Motor neuron (in vitro differentiated cells): Measurements from ENCODE around the gene ANKHD1. TPM values are rescaled to one million over a fixed set of nuclear protein-coding genes. Genes with fewer than 3 reads are reported as not detected.
"Not testable (repeated sequence)": the region's sequence is repeated elsewhere in the genome, so short reads cannot be mapped to it uniquely, and the experiment has no call there.

Experiments used
- ATAC-seq, 8 experiments: fragments of 200-7000 bp; cut with Tn5 transposase; replicated peaks in 6 of 8; 2 replicates each; pipeline ENCODE4 v1.8.0; 2021; ENCODE audit warnings: mild to moderate bottlenecking in 8 of 8, moderate library complexity in 8 of 8
- H3K27ac ChIP-seq, 2 donors: fragments of 250-450 bp; sonication (Bioruptor Pico); 2 replicates each; pipeline ENCODE4 v1.9.0; 2021; ENCODE audit warnings: antibody characterized with exemption in 2 of 2, mild to moderate bottlenecking in 2 of 2, moderate library complexity in 1 of 2
- H3K4me1 ChIP-seq, 2 donors: fragments of 250-450 bp; sonication (Bioruptor Pico); replicated peaks in 1 of 2; 2 replicates each; pipeline ENCODE4 v1.6.1; 2021; ENCODE audit warnings: antibody characterized with exemption in 2 of 2, mild to moderate bottlenecking in 2 of 2, moderate library complexity in 1 of 2
- H3K4me3 ChIP-seq, 5 donors: fragments of 250-450 bp; sonication (Bioruptor Pico); 2 replicates each; pipeline ENCODE4 v1.9.0; 2021; ENCODE audit warnings: antibody characterized with exemption in 5 of 5, mild to moderate bottlenecking in 5 of 5, moderate library complexity in 4 of 5
- WGBS, 10 experiments: fragments of 450-650 bp; shearing (Covaris generic); methylation state at CpG; one replicate each; pipeline ENCODE4 v1.0.0; 2022; 5-methylcytosine and 5-hydroxymethylcytosine counted together
- in situ Hi-C, 9 experiments: fragments of 400-800 bp; cut with MboI; loops; one replicate each; pipeline ENCODE4 v1.15.0; 2021; ENCODE audit warnings: low sequenced_read_pairs in 9 of 9, low pct_unique_long_range_greater_than_20kb in 2 of 9; ENCODE audit not compliant: unreplicated experiment in 9 of 9
- total RNA-seq, 8 experiments: library from RNA; unstranded; fragments of 300-600 nt; gene quantifications; 2 replicates each; pipeline versions ENCODE4 v1.2.3 to v1.2.4, GENCODE V29; 2022

Gene ANKHD1
- total RNA-seq, 8 experiments from 2014 or later: 37.0 to 110 (median 62.8) TPM

DNA sequence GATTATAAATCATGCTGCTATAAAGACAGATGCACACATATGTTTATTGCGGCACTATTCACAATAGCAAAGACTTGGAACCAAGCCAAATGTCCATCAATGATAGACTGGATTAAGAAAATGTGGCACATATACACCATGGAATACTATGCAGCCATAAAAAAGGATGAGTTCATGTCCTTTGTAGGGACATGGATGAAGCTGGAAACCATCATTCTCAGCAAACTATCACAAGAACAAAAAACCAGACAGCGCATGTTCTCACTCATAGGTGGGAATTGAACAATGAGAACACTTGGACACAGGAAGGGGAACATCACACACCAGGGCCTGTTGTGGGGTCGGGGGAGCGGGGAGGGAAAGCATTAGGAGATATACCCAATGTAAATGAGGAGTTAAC, 55.7 kb downstream of the ANKHD1 start:
- WGBS, 10 experiments: no CpG with 5 or more reads among the region's 4 CpGs
- ATAC-seq, H3K27ac ChIP-seq, H3K4me1 ChIP-seq, in situ Hi-C loops, H3K4me3 ChIP-seq: not testable (repeated sequence)

DNA sequence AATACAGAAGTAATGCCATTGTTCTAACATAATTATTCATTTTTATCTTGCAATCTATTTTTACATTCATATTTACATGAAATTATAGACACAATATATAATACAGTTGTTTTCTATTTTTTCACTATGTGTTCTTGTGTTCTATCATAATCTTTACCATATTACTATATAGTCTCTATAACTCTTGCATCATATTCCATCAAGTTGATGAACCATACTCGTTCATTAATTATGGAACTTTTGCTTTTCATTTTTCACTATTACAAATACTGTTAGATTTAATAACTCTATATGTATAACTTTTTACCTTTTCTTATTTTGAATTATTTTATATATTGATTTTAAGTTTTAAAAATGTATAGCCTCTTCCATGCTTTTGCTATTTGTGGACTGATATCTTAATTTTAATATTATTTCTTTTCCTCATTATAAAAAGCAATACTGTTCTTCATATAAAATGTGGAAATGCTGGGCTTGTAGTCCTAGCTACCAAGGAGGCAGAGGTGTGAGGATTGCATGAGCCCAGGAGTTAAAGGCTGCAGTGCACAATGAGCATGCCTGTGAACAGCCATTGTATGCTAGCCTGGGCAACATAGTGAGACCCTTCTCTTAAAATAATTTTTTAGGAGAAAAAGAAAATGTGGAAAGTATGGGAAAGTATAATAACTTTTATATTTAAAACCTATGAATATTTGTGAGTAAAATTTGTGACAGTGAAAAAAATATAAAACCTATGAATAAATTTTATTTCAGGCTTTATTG, 65.5 kb downstream of the ANKHD1 start:
- no peak overlapping the region for H3K4me3 ChIP-seq
- in situ Hi-C loops: no loop called here
- H3K4me1 ChIP-seq: no peaks in the 10 kb centered on the region
- H3K27ac ChIP-seq: no peak overlapping the region
- WGBS, 10 experiments: 44 to 100% (median 86%) methylated on average over 1 of the region's 1 CpG
- ATAC-seq: no peak

DNA sequence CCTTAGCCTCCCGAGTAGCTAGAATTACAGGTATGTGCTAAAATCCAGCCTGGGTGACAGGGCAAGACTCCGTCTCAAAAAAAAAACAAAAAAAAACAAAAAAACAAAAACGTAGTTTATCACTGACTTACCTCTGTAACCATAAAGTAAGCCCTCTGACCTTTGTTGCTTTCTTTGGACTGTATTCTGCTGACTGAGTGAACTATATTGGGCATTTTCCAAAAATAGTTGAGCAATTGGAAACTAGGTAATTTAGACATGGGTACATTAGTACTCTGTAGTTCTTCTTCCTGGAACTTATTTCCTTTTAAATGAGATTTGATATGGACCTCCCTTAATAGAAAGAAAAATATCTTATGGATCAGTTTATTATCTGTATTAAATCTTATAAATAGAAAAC, 66.6 kb downstream of the ANKHD1 start:
- no peak for ATAC-seq
- no peak overlapping the region for H3K4me3 ChIP-seq
- in situ Hi-C loops: no loop called here
- 50 to 100% (median 88%) methylated on average over 1 to 3 of the region's 3 CpGs; no CpG with 5 or more reads in 2 of the 10 experiments for WGBS, 10 experiments
- no peak overlapping the region for H3K27ac ChIP-seq
- no peaks in the 10 kb centered on the region for H3K4me1 ChIP-seq

DNA sequence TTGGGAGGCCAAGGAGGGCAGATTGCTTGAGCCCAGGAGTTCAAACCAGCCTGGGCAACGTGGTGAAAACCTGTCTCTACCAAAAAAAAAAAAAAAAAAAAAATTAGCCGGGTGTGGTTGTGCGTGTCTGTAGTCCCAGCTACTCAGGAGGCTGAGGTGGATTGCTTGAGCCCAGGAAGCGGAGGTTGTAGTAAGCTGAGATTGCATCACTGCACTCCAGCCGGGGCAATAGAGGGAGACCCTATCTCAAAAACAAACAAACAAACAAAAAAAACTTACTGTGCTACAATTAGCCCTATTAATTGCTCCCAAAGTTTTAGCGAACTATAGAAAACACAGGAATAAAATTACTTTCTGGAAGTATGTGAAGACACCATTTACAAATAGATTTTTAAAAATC, 67.6 kb downstream of the ANKHD1 start:
- in situ Hi-C loops: no loop called here
- 89 to 100% (median 95%) methylated on average over 1 to 6 of the region's 6 CpGs for WGBS, 10 experiments
- H3K27ac ChIP-seq: no peak overlapping the region
- H3K4me3 ChIP-seq: no peak overlapping the region
- no peaks in the 10 kb centered on the region for H3K4me1 ChIP-seq
- ATAC-seq: no peak

DNA sequence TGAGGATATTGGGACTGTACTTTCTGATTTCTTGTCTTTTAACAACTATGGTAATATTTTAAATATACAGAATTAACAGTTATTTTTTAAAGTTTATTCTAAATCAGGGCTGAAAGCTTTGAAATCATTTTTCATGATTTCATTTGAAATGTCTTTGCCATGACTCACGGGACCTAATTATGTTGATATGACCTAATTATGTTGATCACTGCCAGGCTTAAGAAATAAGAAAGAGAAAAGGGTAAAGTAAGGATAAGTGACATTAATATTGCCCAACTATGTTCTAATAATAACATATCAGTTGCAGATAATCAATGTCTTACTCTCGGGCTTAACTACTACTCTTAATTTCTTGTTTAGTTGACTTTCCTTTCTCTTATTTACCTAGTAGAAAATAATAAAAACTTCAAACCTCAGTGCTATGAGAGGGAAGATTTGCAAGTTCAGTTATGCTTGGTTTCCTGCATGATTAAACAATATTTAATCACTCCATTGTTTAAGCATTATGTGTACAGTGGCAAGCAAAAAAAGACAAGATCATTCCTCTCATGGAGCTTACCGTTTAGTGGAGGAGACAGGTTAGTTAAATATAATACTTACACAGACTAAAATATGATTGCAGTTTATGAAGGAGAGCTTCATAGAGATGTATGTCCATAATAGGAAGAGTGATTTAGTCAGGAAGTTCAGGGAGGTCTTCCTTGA, 78.8 kb downstream of the ANKHD1 start:
- H3K27ac ChIP-seq: no peak overlapping the region
- in situ Hi-C loops: no loop called here

DNA sequence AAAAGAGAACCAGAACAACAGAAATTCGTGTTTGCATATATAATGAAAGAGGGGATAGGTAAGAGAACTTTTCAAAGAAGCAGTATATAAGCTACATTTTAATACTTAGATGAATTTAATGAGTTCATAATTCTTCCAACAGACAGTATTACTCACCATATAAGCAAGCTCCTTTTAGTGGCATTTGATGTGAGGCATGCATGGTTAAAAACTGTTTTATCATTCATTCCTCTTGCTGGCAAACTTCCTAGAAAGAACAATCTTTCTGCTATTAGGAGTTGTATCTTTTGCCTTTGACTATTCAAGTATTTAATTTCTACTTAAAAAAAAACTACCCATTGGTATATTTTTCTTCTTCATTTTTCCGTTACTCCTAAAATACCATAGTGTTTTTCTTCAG, 80.1 kb downstream of the ANKHD1 start:
- no peak overlapping the region for H3K27ac ChIP-seq
- 63 to 100% (median 86%) methylated on average over 1 to 2 of the region's 2 CpGs for WGBS, 10 experiments
- in situ Hi-C loops: no loop called here
- H3K4me1 ChIP-seq: no peaks in the 10 kb centered on the region
- no peak overlapping the region for H3K4me3 ChIP-seq
- ATAC-seq: no peak

More for the DNA sequence above, 78.8 kb downstream of the ANKHD1 start:
- no peak for ATAC-seq
- WGBS, 10 experiments: 16 to 100% (median 90%) methylated on average over 1 to 3 of the region's 3 CpGs
- no peak overlapping the region for H3K4me3 ChIP-seq
- no peaks in the 10 kb centered on the region for H3K4me1 ChIP-seq

DNA sequence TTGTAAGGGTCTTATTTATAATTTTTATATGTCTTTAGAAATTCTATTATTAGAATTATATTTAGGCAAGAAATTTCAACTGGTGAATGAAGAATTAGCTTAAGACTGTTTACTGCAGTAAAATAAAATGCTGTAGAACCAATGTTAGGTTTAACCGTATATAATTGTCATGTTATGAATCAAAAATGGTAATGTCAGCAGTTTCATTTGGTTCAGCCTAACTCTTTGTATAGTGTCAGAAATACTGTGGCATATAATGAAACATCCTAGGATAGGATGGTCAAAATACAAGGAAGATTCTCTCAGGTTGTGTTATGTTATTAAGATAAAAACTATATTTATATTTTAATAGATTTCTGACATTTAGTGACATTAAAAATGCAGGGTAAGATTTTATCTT, 81.4 kb downstream of the ANKHD1 start:
- Histone ChIP-seq H3K4me3 (no peak overlapping the region), H3K4me1 (no peaks in the 10 kb centered on the region), H3K27ac (no peak overlapping the region)
- in situ Hi-C loops: no loop called here
- ATAC-seq: no peak
- WGBS, 10 experiments: 80 to 100% (median 100%) methylated on average over 1 of the region's 1 CpG; no CpG with 5 or more reads in 3 of the 10 experiments

DNA sequence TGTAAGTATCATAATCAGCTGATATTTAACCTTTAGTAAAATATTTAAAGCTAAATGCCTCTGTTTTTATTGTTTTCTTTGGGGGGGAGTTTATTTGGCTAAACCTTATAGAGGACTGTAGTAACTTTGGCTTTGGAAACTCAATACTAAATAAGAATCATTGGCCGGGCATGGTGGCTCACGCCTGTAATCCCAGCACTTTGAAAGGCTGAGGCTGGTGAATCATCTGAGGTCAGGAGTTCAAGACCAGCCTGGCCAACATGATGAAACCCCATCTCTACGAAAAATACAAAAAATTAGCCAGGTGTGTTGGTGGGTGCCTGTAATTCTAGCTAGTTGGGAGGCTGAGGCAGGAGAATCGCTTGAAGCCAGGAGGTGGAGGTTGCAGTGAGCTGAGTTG, 86.5 kb downstream of the ANKHD1 start:
- WGBS, 10 experiments: 60 to 100% (median 94%) methylated on average over 1 to 4 of the region's 4 CpGs; no CpG with 5 or more reads in 4 of the 10 experiments
- in situ Hi-C loops, H3K27ac ChIP-seq, H3K4me3 ChIP-seq, ATAC-seq, H3K4me1 ChIP-seq: not testable (repeated sequence)

DNA sequence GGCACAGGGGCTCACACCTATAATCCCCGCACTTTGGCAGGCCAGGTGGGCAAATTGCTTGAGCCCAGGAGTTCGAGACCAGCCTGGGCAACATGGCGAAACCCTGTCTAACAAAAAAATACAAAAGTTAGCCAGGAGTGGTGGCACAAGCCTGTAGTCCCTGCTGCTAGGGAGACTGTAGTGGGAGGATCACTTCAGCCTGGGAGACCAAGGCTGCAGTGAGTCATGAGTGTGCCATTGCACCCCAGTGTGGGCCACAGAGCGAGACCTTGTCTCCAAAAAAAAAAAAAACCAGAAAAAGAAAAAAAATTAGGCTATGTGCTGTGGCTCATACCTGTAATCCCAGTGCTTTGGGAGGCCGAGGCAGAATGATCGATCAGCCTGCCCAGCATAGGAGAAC, 87.3 kb downstream of the ANKHD1 start:
- H3K4me1 ChIP-seq: no peaks in the 10 kb centered on the region
- H3K27ac ChIP-seq: no peak overlapping the region
- ATAC-seq: no peak
- 83 to 100% (median 100%) methylated on average over 1 to 5 of the region's 6 CpGs; no CpG with 5 or more reads in 1 of the 10 experiments for WGBS, 10 experiments
- in situ Hi-C loops: no loop called here
- no peak overlapping the region for H3K4me3 ChIP-seq

DNA sequence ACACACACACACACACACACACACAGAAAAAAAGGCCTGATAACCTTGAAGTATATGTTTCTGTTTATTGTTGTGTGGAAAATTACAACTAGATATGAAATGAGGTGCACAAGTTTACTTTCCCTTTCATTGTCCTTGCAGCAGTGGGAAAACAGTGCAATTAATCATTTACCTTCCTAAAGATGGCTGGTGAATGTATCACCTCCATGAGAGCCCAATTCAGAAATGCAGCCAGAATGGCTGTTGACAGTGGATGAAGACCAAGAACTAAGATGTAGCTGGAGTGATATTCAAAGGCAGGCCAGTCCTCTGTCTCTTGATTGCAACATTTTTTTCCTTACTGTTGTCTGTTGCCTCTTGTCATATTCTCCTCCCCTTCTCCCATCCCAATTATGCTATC, 96.3 kb downstream of the ANKHD1 start:
- in situ Hi-C loops: no loop called here
- H3K4me3 ChIP-seq: no peak overlapping the region

DNA sequence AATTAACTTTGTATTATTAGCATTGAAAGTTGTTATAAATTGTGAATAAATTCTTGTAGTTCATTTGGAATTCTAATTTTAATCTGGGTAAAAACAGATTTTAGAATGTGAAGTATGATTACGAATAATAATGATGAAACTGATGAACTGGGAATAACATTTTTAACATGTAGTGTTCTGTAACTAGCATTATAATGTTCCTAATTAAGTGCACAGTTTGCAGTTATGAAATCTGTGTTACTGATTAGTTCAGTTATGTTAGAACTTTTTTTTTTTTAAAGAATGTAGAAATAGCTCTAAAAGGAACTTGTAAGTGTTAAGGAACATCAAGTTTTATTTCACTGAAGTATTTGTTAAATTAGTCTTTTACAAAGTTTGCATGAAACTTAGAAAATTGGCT, 97.0 kb downstream of the ANKHD1 start:
- H3K4me3 ChIP-seq: no peak overlapping the region
- WGBS, 10 experiments: 0 to 100% (median 100%) methylated on average over 1 of the region's 1 CpG
- H3K27ac ChIP-seq: no peak overlapping the region
- H3K4me1 ChIP-seq: no peaks in the 10 kb centered on the region
- in situ Hi-C loops: no loop called here
- no peak for ATAC-seq

More for the DNA sequence above, 96.3 kb downstream of the ANKHD1 start:
- no peak for ATAC-seq
- Histone ChIP-seq H3K4me1 (no peaks in the 10 kb centered on the region), H3K27ac (no peak overlapping the region)

DNA sequence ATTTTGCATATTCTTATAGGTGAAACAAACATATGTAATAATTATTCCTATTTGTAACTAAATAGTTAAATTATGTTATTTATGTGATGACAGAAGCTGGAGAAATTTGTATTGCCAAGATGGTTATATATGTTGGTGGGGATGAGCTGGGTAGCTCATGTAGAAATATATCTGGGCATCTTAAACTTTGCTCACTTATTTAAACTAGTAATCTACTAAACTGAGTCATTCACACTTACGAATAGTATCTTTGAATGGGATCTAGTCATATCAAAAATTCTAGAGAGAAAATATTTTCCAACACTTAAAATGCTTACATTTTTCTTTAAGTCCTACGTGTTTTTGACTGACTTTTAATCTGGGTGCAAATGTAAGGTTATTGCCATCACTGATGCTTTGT, 101.2 kb downstream of the ANKHD1 start:
- ATAC-seq: no peak
- Histone ChIP-seq H3K4me1 (no peaks in the 10 kb centered on the region), H3K4me3 (no peak overlapping the region), H3K27ac (no peak overlapping the region)
- in situ Hi-C loops: no loop called here
- WGBS, 10 experiments: 89 to 100% (median 96%) methylated on average over 1 to 2 of the region's 2 CpGs; no CpG with 5 or more reads in 2 of the 10 experiments

DNA sequence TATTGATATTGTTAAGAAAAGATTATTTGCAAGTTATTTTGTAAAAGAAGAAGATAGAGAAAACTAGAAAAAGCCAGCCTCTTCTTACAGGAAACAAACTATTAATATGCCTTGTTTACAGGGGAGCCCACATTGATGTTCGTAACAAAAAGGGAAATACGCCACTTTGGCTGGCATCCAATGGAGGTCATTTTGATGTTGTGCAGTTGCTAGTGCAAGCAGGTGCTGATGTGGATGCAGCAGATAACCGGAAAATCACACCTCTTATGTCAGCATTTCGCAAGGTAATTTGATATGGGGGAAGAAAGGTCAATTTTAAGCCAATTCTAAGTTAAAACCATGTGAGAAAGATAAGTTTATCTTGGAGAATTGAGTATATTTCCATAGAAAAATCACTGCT, 108.3 kb downstream of the ANKHD1 start:
- 93 to 100% (median 100%) methylated on average over 1 to 4 of the region's 4 CpGs; no CpG with 5 or more reads in 1 of the 10 experiments for WGBS, 10 experiments
- H3K4me3 ChIP-seq: no peak overlapping the region
- in situ Hi-C loops: no loop called here
- no peak for ATAC-seq
- H3K4me1 ChIP-seq: no peaks in the 10 kb centered on the region
- no peak overlapping the region for H3K27ac ChIP-seq

DNA sequence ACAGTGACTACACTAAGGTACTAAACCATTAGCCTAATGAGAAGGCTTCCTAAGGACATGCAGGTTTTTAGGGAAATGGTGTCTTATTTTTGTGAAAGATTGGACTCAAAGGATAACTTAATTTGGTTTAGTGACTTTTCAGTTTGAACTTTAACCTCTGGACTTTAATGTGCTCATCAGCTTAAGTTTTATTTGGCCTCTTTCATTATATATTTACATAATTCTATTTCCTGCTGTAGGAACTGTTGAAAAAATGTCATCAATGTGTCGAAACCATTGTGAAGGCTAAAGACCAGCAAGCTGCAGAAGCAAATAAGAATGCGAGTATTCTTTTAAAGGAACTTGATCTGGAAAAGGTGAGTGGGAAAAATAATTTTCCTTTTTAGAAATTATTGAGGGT, 111.5 kb downstream of the ANKHD1 start:
- no peak for ATAC-seq
- no peak overlapping the region for H3K27ac ChIP-seq
- no peaks in the 10 kb centered on the region for H3K4me1 ChIP-seq
- in situ Hi-C loops: no loop called here
- H3K4me3 ChIP-seq: no peak overlapping the region
- WGBS, 10 experiments: 80 to 100% (median 100%) methylated on average over 1 to 2 of the region's 2 CpGs; no CpG with 5 or more reads in 1 of the 10 experiments
